Fibroblast of skin of right quadriceps (primary cell): ENCODE data around the gene ANK3.
A peak's percentile ranks its signal among the peaks of the same experiment; 100 is the strongest.

Source experiments
- DNase-seq: peaks from one replicate; pipeline ENCODE4 v3.0.0-alpha.2; 2013

ANK3 gene

GRCh38 chr10:60169111-60169510, 220.6 kb downstream of the ANK3 start:
- no peak for DNase-seq

- DNase-seq = no peak
Measured at GRCh38 chr10:60167050-60167449, 222.6 kb downstream of the ANK3 start.

GRCh38 chr10:60163786-60164185, 225.9 kb downstream of the ANK3 start:
- no peak for DNase-seq

- no peak for DNase-seq
Measured at GRCh38 chr10:60162631-60163030, 227.0 kb downstream of the ANK3 start.

GRCh38 chr10:60155943-60156683, 233.6 kb downstream of the ANK3 start:
- no peak for DNase-seq

DNA sequence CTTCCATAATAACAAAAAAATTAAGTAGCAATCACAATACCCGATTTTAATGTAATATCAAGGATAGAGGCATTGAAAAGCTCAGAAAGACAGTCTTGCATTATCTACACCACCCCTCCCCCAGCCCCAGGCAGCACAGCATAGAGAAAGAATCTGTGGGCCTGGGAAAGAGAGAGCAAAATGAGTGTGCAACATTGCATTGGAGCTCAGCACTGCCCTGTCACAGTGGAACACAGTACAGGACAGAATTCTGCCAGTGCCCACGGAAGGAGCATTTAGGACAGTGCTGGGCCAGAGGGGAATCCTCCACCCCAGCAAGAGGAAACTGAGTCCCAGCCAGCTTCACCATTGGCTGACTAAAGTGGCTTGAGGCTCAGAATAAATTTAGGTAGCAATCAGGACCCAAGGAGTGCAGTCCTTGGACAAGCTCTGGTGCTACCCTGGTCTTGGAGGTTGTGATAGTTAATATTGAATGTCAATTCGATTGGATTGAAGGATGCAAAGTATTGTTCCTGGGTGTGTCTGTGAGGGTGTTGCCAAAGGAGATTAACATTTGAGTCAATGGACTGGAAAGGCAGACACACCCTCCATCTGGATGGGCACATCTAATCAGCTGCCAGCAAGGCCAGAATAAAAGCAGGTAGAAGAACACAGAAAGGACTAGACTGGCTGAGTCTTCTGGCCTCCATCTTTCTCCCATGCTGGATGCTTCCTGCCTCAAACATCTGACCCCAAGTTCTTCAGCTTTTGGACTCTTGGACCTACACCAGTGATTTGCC, 234.4 kb downstream of the ANK3 start:
- no peak for DNase-seq

GRCh38 chr10:60149003-60149402, 240.7 kb downstream of the ANK3 start:
- DNase-seq = no peak

DNA sequence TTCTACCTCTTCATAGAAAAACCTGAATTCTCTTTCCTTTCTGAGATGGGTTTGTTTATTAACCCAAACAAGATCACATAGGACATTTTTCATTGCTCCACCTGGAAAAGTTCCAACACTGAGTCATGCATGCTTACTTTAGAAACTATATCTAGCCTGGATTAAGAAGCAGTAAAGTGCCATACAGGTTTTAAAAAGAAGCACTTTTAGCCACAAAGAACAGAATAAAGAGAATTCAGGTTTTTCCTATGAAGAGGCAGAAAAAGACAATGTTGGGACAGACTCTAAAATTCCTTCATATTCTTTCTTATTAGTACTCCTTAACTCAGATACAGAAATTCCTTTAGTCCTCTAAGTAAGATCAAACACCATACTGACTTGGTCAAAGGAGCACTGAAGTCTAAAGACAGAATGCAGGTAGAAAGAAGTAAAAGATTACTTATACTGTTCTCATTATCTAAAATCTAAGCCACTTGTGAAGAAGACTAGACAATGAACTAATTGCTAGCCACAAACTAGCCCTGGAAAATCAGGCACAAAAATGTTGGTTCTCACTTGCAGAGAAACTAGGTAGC, 241.3 kb downstream of the ANK3 start:
- peak; percentile 87 for DNase-seq

DNA sequence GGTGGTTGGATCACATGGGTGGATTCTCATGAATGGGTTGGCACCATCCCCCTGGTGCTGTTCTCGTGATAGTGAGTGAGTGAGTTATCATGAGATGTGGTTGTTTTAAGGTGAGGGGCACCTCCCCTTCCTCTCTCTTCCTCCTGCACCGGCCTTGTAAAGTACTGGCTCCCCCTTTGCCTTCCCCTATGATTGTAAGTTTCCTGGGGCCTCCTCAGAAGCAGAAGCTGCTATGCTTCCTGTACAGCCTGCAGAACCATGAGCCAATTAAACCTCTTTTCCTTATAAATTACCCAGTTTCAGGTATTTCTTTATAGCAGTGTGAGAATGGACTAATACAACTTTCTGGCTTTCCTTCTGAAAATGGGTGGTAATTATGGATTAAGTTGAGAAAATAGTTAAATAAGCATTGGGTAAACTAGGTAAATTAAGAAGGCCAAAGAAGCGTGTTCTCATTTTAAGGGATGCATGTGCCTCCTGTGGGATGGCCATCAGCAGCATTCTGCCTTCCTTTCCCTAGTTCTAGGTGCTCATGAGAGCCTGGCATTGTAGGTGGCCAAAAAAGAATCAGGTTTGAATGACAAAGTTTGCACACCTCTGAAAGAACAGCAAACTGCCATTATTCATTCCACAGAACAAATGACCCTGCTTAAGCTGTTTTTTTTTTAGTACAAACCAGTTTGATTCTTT, 242.0 kb downstream of the ANK3 start:
- DNase-seq = no peak

GRCh38 chr10:60147025-60147424, 242.7 kb downstream of the ANK3 start:
- no peak for DNase-seq

DNA sequence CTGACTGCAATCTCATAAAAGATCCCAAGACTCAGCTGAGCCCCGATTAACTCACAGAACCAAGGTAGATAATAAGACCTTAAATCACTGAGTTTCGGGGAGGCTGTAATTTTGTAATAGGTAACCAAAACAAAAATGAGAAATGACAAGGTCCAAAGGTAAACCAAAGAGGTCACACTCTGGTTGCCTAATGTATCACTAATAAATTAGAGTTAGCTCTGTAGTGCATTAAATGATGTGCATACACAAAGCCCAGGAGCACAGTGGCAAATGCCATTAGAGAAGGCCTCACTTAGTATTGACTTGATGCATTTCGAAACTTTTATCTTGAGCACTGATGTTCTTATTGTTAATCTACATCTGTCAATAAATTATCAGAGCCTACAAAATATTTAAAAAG, 245.6 kb downstream of the ANK3 start:
- no peak for DNase-seq

- no peak for DNase-seq
Measured at GRCh38 chr10:60142736-60143135, 246.9 kb downstream of the ANK3 start.

DNA sequence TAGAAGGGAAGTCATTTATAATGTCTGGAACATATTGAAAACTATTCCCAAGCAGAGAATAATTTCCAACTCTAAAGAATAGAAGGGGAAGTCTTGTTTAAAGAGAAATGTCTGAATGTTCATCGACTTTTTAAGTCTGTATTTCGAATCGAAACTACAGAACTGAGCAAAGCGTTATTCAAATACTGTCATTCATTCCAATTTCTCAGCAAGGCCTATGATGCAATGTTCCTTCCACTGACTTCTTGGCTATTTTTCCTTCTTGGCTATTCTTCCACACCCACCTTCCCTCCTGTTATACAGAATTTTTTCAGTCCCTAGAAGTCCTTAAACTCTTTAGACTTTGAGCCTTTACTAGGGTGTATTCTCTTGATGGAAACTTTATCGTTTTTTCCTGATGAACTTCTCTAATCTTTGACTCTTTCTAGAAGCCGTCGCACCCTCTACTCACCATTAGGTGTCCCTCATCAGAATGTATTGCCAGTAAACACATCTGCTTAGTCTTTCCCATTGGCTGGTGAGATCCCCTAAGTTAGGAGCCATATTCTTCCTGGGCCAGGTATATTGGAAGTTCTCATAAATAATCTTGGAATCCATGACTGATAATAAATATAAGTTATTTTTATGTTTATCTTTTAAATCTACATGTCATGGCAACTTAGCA, 247.6 kb downstream of the ANK3 start:
- DNase-seq = no peak

DNA sequence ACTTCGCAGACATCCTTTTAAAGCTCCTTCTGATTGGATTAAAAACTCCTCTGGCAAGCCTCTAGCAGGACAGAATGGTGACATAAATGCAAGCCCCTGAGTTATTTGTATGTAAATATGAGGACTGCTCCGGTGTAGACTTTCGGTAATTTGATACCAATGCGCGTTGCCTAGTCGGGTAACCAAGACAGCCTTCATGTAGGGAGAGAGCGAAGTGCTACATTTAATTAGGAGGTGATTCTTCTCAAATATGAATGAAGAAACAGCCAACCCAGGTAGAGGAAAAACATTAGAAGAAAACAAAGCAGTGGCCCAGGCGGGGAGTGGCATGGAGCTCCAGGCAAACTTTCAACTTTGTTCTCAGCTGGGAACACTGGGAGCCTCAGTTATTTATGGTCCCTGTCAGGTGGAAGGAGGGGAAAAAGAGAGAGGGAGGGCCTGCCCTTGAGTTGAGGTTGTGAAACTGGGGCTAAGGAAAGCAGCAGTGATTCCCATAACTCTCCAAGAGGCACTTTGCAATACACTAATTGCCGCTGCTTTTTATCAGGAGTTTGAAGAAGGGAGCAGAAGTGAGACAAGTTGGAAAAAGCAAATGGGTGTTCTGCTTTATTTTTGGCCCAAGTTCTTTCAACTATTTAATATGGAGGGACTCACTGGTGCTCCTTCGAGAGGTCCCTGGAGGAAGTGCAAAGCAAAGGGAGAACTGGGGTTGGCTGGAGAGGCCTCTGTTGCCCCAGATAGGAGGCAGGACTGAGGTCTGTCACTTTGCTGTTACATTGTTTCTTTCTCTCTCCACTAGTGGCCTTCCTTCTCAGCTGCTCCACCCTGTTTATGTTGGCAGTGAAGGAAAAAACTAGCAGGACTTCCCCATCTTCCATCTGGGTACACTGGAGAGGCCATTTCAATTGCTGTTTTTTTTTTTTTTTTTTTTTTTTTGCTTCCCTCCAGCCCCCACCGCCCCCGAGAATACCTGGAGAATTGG, 248.7 kb downstream of the ANK3 start:
- peak; percentile 42 for DNase-seq

DNA sequence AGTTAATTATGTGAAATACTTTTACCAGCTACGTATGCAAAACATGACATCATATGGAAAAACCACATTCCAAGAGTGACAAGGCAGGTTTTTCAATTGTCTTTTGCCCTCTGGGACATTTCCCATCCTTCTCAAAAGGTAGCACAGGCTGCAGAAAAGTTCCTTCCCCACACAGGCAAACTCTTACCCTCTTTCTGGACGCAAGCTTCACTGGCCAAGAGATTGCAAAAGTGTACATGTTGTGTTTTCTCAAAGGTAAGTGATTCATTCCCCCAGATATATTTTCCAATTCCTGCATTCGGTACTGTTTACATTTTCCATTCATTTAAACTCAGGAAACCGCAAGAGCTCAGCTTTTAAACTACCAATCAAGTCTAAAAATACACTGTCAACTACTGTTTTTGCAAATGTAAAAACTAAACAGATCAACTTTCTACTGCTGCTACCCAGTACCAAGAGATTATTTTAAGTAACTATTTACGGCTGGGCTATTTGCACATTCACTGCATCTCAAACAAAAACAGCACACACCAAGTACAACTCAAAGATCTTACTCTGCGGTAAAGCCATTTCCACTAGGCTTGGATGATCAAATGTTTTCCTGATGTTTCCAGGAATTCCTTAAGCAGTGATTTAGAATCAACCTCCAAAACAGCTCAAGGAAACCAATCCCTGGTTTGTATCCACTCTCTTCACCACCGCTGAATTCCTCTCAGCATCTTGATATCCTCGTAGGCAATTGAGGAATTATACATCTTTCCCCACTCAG, 249.7 kb downstream of the ANK3 start:
- DNase-seq = peak; percentile 69

DNA sequence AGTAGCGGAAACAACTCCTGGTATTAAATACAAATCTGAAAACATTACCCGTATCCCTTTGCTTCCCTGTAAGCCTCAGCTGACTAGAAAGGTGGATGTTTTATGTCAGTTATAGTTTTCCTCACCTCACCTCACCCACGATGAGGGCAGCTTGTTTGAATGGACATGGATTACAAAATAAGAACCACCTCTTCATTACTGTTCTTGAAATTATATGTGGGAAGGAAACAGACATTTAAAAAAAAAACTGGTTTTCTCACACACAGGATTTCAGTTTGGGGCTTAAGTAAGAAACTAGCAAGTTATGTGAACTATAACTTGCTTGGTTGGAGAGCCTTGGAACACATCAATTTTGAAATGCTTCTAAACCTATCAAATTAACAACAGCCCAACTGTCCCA, 250.4 kb downstream of the ANK3 start:
- DNase-seq = no peak

GRCh38 chr10:60138842-60139241, 250.8 kb downstream of the ANK3 start:
- no peak for DNase-seq

GRCh38 chr10:60138026-60138425, 251.6 kb downstream of the ANK3 start:
- no peak for DNase-seq

GRCh38 chr10:60137292-60137992, 252.2 kb downstream of the ANK3 start:
- DNase-seq = no peak

GRCh38 chr10:60135020-60135419, 254.7 kb downstream of the ANK3 start:
- DNase-seq = no peak
